HUDEP-2 (cell line): Measurements from ENCODE around the gene HTR6.

Experiments used
- DNase-seq, 76 experiments: peaks; one replicate each; lab custom pipeline; 2025; ENCODE audit not compliant: unreplicated experiment in 76 of 76; lab: John Stamatoyannopoulos, UW

Gene HTR6

DNA sequence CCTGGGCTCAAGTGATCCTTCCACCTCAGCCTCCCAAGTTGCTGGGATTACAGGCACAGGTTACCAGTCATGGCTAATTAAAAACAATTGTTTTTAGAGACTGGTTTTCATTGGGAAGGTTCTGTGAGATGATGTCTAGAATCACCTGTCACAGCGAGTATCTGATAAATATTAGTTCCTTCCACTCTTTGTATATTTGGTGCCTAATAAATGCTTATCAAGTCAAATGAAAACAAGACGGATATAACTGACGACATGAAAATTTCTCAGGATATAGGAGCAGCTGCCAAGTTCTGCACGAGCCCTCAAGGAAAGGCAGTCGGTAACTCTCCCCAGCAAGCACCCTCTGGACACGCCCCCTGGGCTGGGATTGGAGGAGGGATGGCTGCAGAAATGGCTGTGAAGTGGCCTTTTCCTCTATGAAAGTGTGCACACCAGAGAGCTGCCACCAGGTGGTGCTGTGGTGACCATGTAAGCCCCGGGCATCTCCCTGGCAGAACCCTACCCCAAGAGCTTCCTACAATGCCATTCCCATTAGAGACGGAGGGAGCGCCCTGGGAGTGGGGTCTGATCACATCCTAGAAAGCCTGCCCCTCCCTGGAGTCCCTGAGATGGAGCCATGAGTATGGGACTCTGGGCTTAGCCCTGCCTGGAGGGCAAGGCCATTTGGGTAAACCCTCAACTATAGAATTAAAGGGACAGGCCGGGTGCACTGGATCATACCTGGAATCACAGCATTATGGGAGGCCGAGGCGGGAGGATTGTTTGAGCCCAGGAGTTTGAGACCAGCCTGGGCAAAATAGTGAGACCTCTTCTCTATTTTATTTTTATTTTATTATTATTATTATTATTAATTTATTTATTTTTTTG, 50.9 kb downstream of the HTR6 start:
- DNase-seq, result peak in 73 of 76 experiments; percentile 30 to 91 (median 76)

DNA sequence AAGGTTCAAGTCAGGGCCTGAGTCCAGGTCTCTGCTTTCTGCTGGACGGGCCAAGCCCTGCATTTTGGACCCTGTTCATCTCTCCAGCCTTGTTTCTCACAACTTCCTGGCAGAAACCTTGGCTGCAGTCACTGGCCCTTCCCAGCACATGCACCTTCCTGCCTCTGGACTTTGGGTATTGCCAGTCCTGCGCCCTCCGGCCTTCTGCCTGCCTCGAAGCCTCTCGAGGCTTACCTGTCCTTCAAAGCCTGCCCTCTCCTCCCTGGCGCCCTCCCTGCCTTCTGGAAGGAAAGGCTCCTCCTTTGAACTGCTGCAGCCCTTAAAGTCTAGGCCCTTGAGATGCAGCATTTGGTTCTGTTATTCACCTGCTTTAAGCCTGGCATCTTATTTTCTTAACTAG, 52.8 kb downstream of the HTR6 start:
- no peak for DNase-seq

DNA sequence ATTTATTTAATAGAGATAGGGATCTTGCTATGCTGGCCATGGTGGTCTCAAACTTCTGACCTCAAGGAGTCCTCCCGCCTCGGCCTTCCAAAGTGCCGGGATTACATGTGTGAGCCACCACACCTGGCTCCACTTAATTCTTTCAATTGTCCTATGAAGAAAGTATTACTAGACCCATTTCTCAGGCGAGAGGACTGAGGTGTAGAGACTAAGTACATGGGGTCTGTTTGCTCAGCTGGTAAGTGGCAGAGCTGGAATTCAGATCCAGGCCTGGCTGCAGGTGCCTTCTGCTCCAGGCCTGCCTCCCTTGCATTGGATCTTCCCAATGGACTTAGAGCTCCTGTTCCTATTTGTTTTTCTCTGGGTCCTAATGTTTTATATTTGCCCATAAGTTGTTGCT, 55.5 kb downstream of the HTR6 start:
- no peak for DNase-seq

DNA sequence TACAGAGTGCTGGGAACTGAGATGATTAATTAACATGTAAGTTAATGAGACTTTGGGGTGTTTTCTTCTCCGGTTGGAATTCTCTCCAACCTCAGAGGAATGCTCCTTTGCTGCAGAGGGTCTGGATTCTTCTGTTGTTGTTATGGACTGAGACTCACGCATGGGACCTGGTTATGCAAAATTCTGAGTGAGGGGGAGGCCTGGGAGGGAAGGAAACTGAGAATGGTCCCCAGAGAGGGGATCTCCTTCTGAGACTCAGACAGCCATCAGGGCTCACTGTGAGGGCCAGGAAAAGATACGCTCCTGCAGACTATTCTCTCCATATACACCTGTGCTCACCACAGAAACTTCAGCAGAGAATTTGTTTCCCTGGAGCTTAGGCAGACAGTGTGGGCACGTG, 56.3 kb downstream of the HTR6 start:
- no peak for DNase-seq

DNA sequence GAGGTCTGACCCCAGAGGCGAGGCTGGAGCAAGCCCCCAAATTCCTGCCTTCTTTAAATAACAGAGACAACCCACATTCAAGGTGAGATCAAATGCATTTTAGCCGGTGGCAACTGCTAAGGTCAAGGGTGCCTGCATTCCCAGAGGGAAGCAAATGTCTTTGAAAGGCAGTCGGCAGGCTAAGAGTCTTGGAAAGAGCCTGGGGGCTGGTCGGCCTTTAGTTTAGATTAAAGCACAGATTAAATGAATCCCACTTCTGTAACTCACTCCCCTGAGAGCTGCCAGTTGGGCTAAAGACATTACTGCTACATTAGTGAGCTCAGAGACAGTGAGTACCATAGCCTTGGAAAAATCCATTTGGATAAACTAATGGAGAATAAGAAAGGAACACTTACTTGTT, 59.2 kb downstream of the HTR6 start:
- DNase-seq, result no peak

DNA sequence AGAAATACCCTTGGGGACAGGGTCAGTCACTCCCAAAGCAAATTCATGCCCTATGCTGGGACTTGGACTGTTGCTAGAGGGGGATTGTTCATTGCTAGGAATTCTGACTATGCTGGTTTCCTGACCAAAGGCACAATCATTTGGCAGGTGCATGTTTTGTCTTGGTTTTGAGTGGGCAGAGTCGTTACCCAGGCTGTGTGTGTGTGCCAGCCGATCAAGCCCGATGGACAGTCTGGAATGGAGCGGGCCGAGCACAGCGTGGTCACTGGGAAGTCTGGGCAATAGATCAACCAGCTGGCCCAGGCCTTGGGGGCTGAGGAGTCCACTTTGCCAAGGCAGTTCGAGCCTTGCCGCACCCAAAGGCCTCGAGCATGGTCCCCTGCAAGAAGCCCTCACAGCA, 60.9 kb downstream of the HTR6 start:
- no peak for DNase-seq

DNA sequence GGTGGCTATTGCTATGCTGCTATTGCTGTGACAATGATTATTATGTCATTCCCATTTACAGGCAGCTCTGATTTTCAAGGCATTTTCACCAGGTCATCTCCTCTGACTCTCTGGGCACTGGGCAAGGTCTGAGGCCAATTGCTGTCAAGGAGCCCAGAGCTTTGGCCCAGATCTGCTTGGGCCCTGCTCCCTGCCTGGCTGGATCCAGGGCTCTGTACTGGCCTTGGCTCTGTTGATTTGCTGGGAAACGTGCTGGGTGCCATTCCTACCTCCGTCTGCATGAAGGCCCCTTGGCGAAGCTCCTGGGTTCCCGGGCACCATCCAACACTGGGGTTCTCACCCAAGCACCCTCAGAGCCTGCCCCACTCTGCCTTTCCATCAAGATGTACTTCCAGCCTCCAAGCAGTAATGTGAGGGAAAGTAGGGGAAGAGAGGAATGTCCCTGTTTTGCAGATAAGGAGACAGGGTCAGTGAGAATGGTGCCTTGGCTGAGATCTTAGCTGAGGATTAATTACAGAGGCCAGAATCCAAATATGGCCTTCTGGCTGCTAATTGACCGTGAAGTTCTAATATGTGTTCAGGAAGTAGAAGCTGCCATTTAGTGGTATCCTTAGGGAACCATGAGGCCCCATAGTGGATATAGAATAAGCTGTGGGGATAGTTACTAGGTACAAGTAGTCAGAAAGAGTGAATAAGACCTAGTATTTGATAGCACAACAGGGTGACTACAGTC, 63.9 kb downstream of the HTR6 start:
- no peak for DNase-seq

DNA sequence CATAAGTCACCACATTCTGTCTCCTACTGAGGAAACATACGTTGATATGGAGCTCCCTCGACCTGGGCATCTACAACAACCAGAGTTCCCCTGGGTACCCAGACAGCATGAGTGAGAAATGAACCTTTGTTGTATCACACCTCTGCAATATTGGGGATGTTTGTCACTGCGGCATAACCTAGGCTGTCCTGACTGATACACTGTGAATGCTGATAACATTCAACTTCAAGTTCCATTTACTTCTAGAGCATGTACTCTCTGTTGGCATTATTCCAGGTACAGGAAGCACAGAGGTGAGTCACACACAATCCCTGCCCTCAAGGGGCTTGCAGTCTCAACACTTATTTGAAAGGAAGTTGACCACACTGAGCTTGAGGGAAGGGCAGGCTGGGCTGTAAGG, 65.6 kb downstream of the HTR6 start:
- no peak for DNase-seq
